H9 (cell line): ENCODE measurements around the gene FRS3. TPM values are rescaled to one million over a fixed set of nuclear protein-coding genes. Genes with fewer than 3 reads are reported as not detected.

ENCODE experiments used
- DNase-seq: peaks from one replicate; pipeline ENCODE4 v3.0.0-alpha.2; 2017
- H2AFZ ChIP-seq: one replicate; pipeline ENCODE4 v1.6.1; 2013; ENCODE audit warnings: mild to moderate bottlenecking, low read length, control low read depth, moderate library complexity
- H2AK5ac ChIP-seq: 2 replicates; pipeline ENCODE4 v1.6.1; 2013; ENCODE audit warnings: low read length, control low read depth, mixed read lengths; ENCODE audit not compliant: insufficient read length
- H2BK120ac ChIP-seq: one replicate; pipeline ENCODE4 v1.6.1; 2013; ENCODE audit warnings: low read depth, mild to moderate bottlenecking, low read length, control low read depth, inconsistent platforms; ENCODE audit not compliant: poor library complexity, severe bottlenecking
- H2BK12ac ChIP-seq: 2 replicates; pipeline ENCODE4 v1.6.1; 2013; ENCODE audit warnings: low read length, control low read depth, mixed read lengths, low read depth; ENCODE audit not compliant: insufficient read length
- H2BK15ac ChIP-seq: 2 replicates; pipeline ENCODE4 v1.6.1; 2013; ENCODE audit warnings: low read depth, low read length, control low read depth
- H2BK20ac ChIP-seq: one replicate; pipeline ENCODE4 v1.6.1; 2013; ENCODE audit warnings: low read depth, mild to moderate bottlenecking, low read length, control low read depth, inconsistent platforms; ENCODE audit not compliant: poor library complexity, severe bottlenecking
- H2BK5ac ChIP-seq: 2 replicates; pipeline ENCODE4 v1.6.1; 2013; ENCODE audit warnings: low read length, control low read depth, mixed read lengths; ENCODE audit not compliant: insufficient read length
- H3K14ac ChIP-seq: 2 replicates; pipeline ENCODE4 v1.6.1; 2013; ENCODE audit warnings: low read length, control low read depth; ENCODE audit not compliant: insufficient read depth
- H3K18ac ChIP-seq: 2 replicates; pipeline ENCODE4 v1.6.1; 2013; ENCODE audit warnings: low read depth, mild to moderate bottlenecking, mixed read lengths, low read length, control low read depth; ENCODE audit not compliant: insufficient read length
- H3K23ac ChIP-seq: 2 replicates; pipeline ENCODE4 v1.6.1; 2013; ENCODE audit warnings: low read length, control low read depth, mixed read lengths, low read depth; ENCODE audit not compliant: insufficient read length
- H3K23me2 ChIP-seq: 2 replicates; pipeline ENCODE4 v1.6.1; 2013; ENCODE audit warnings: low read depth, mild to moderate bottlenecking, mixed read lengths, low read length, control low read depth; ENCODE audit not compliant: insufficient read length, poor library complexity, severe bottlenecking
- H3K27ac ChIP-seq: 2 replicates; pipeline ENCODE4 v1.5.1; 2013; ENCODE audit warnings: low read length, control low read depth, mixed read lengths, low read depth; ENCODE audit not compliant: insufficient read length
- H3K27me3 ChIP-seq: 2 replicates; pipeline ENCODE4 v1.6.1; 2013; ENCODE audit warnings: low read length, control low read depth, inconsistent platforms; ENCODE audit not compliant: insufficient read depth
- H3K4ac ChIP-seq: 2 replicates; pipeline ENCODE4 v1.6.1; 2013; ENCODE audit warnings: low read depth, mild to moderate bottlenecking, control low read depth, inconsistent platforms, low read length, moderate library complexity
- H3K4me1 ChIP-seq: 2 replicates; pipeline ENCODE4 v1.6.1; 2013; ENCODE audit warnings: low read length, control low read depth, inconsistent platforms; ENCODE audit not compliant: insufficient read depth
- H3K4me2 ChIP-seq: 2 replicates; pipeline ENCODE4 v1.6.1; 2013; ENCODE audit warnings: low read length, control low read depth, mixed read lengths; ENCODE audit not compliant: insufficient read length, insufficient read depth
- H3K56ac ChIP-seq: 2 replicates; pipeline ENCODE4 v1.6.1; 2013; ENCODE audit warnings: low read depth, mild to moderate bottlenecking, mixed read lengths, low read length, control low read depth; ENCODE audit not compliant: insufficient read length
- H3K79me1 ChIP-seq: 2 replicates; pipeline ENCODE4 v1.6.1; 2013; ENCODE audit warnings: low read depth, mild to moderate bottlenecking, moderate library complexity, low read length, control low read depth, inconsistent platforms; ENCODE audit not compliant: insufficient read depth, poor library complexity, severe bottlenecking
- H3K79me2 ChIP-seq: 2 replicates; pipeline ENCODE4 v1.6.1; 2013; ENCODE audit warnings: low read length, control low read depth, inconsistent platforms; ENCODE audit not compliant: insufficient read depth
- H3K9ac ChIP-seq: 2 replicates; pipeline ENCODE4 v1.6.1; 2013; ENCODE audit warnings: low read length, control low read depth, mixed read lengths; ENCODE audit not compliant: insufficient read length; ENCODE audit errors: extremely low read depth
- H3K9me3 ChIP-seq: one replicate; pipeline ENCODE4 v1.6.1; 2013; ENCODE audit warnings: low read depth, low read length, inconsistent platforms; ENCODE audit not compliant: control insufficient read depth
- H3T11ph ChIP-seq: one replicate; pipeline ENCODE4 v1.6.1; 2013; ENCODE audit warnings: mild to moderate bottlenecking, low read length, control low read depth, inconsistent platforms
- H4K20me1 ChIP-seq: one replicate; pipeline ENCODE4 v1.6.1; 2013; ENCODE audit not compliant: control insufficient read depth, insufficient read length, insufficient read depth
- H4K5ac ChIP-seq: 2 replicates; pipeline ENCODE4 v1.6.1; 2013; ENCODE audit warnings: low read depth, mild to moderate bottlenecking, mixed read lengths, low read length, control low read depth; ENCODE audit not compliant: insufficient read length
- H4K8ac ChIP-seq: replicated peaks from 2 replicates; pipeline ENCODE4 v1.6.1; 2013; ENCODE audit warnings: low read length, control low read depth, mixed read lengths, low read depth; ENCODE audit not compliant: insufficient read length
- H4K91ac ChIP-seq: 2 replicates; pipeline ENCODE4 v1.6.1; 2013; ENCODE audit warnings: low read depth, mild to moderate bottlenecking, moderate library complexity, mixed read lengths, low read length, control low read depth; ENCODE audit not compliant: insufficient read length
- H3K27ac Mint-ChIP-seq, 3 experiments: 2 replicates in 2 of 3; 3 replicates in 1 of 3; pipeline ENCODE4 v1.8.0; 2020 to 2021; ENCODE audit warnings: mixed read lengths in 3 of 3, mild to moderate bottlenecking in 1 of 3, moderate library complexity in 1 of 3
- H3K27me3 Mint-ChIP-seq: 2 replicates; pipeline ENCODE4 v1.8.0; 2021; ENCODE audit warnings: low read depth, mild to moderate bottlenecking, moderate library complexity, mixed read lengths
- H3K36me3 Mint-ChIP-seq, 3 experiments: 2 replicates in 2 of 3; 3 replicates in 1 of 3; pipeline ENCODE4 v1.8.0; 2020 to 2021; ENCODE audit warnings: low read depth in 3 of 3, mixed read lengths in 3 of 3; ENCODE audit not compliant: insufficient read depth in 1 of 3
- H3K4me1 Mint-ChIP-seq, 2 experiments: 2 replicates each; pipeline ENCODE4 v1.8.0; 2020; ENCODE audit warnings: mixed read lengths in 2 of 2
- H3K4me3 Mint-ChIP-seq, 2 experiments: 2 replicates in 1 of 2; 3 replicates in 1 of 2; pipeline ENCODE4 v1.8.0; 2020 to 2021; ENCODE audit warnings: mild to moderate bottlenecking in 2 of 2, mixed read lengths in 2 of 2, moderate library complexity in 1 of 2
- H3K9me3 Mint-ChIP-seq, 2 experiments: 2 replicates in 1 of 2; 3 replicates in 1 of 2; pipeline ENCODE4 v1.8.0; 2020; ENCODE audit warnings: mild to moderate bottlenecking in 2 of 2, mixed read lengths in 2 of 2, moderate library complexity in 1 of 2
- CTCF ChIP-seq: fragments of 200-600 bp; sonication (generic); conservative IDR thresholded peaks from 3 replicates; pipeline ENCODE4 v1.8.0; 2021; ENCODE audit warnings: antibody characterized with exemption, mild to moderate bottlenecking
- WGBS: extraction: QIAGEN DNeasy Blood & Tissue Kit; methylation state at CpG from one replicate; pipeline ENCODE4 v1.1.7; 2013; ENCODE audit warnings: missing lambda C conversion rate, low lambda C conversion rate, mixed read lengths; ENCODE audit not compliant: insufficient read length; ENCODE audit errors: extremely low coverage; 5-methylcytosine and 5-hydroxymethylcytosine counted together
- total RNA-seq: library from RNA; stranded (reverse); gene quantifications from 2 replicates; pipeline ENCODE4 v1.2.1, GENCODE V29; 2021

FRS3 gene
- total RNA-seq, 1 experiment from 2014 or later = 4.8 TPM

- no peak overlapping the region for H2BK5ac ChIP-seq
- no peak overlapping the region for H2AK5ac ChIP-seq
- no peak for TF ChIP-seq CTCF
- H3K9ac ChIP-seq = no peak overlapping the region
- H4K20me1 ChIP-seq = no peaks in the 10 kb centered on the region
- H3K36me3 Mint-ChIP-seq = no peaks in the 10 kb centered on the region
- no peaks in the 10 kb centered on the region; a peak in 1 of 5 replicates for H3K9me3 Mint-ChIP-seq
- WGBS = no CpG with 5 or more reads among the region's 8 CpGs
- H3K79me1 ChIP-seq = no peaks in the 10 kb centered on the region
- no peak overlapping the region for H4K91ac ChIP-seq
- H3K27ac Mint-ChIP-seq = no peak overlapping the region
- peak overlapping the region; percentile 55 for H3K4me2 ChIP-seq
- H3K27me3 Mint-ChIP-seq = peaks cover 31% of the 10 kb centered on the region
- no peak overlapping the region for H4K8ac ChIP-seq
- H3K4ac ChIP-seq = no peak overlapping the region
- H3K4me1 ChIP-seq = peaks cover 11% of the 10 kb centered on the region; the same call in 1 of the 2 replicates
- no peak overlapping the region for H3K56ac ChIP-seq
- H3K9me3 ChIP-seq = no peaks in the 10 kb centered on the region
- DNase-seq = no peak
- H2BK12ac ChIP-seq = no peak overlapping the region
- H3K18ac ChIP-seq = no peak overlapping the region
- H3K4me1 Mint-ChIP-seq = peaks cover 55 to 57% of the 10 kb centered on the region in 2 experiments
- H3K14ac ChIP-seq = no peak overlapping the region
- H3K4me3 Mint-ChIP-seq = peak overlapping the region; percentile 72 to 93
- H2BK15ac ChIP-seq = no peak overlapping the region
- H3T11ph ChIP-seq = no peak overlapping the region
- H3K27me3 ChIP-seq = no peaks in the 10 kb centered on the region
- H2AFZ ChIP-seq = no peak overlapping the region
- no peak overlapping the region for H2BK120ac ChIP-seq
- no peak overlapping the region for H3K23ac ChIP-seq
- H3K27ac ChIP-seq = no peak overlapping the region
- H4K5ac ChIP-seq = no peak overlapping the region
- no peaks in the 10 kb centered on the region for H3K79me2 ChIP-seq
- peaks cover 12% of the 10 kb centered on the region for H3K23me2 ChIP-seq
- H2BK20ac ChIP-seq = no peak overlapping the region
Observed at GRCh38 chr6:41732591-41733359, 46.9 kb downstream of the FRS3 start.
